ENCODE measurements around the gene NF1. TPM values are rescaled to one million over a fixed set of nuclear protein-coding genes. Genes with fewer than 3 reads are reported as not detected.

The NF1 gene
- total RNA-seq, 3 donors from 2014 or later = 61.6 to 129 (median 97.7) TPM

DNA sequence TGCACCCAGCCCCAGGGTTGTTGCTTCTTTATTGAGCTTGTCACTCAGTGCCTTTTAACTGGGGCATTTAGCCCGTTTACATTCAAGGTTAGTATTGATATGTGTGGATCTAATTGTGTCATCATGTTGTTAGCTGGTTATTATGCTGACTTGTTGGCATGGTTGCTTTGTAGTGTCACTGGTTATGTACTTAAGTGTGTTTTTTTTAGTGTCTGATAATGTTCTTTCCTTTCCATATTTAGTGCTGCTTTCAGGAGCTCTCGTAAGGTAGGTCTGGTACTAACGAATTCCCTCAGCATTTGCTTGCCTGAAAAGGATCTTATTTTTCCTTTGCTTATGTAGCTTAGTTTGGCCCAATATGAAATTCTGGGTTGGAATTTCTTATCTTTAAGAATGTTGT is 33.5 kb downstream of the NF1 start:
- Histone ChIP-seq H3K27ac (no peak overlapping the region), H3K36me3 (no peaks in the 10 kb centered on the region), H3K9me3 (no peaks in the 10 kb centered on the region), H3K27me3 (no peaks in the 10 kb centered on the region), H3K4me1 (no peaks in the 10 kb centered on the region), H3K4me3 (no peak overlapping the region)
- no peak for DNase-seq (ENCODE audit: low spot score in 2 of 2)
- intact Hi-C loops (cut with DNase I; ENCODE audit: low total_unique reads) = no loop called here
- TF ChIP-seq POLR2AphosphoS5 (IDR thresholded peaks at IDR 0.05) (no peak), POLR2A (IDR thresholded peaks at IDR 0.05) (no peak)
- TF ChIP-seq, protein P1, sequence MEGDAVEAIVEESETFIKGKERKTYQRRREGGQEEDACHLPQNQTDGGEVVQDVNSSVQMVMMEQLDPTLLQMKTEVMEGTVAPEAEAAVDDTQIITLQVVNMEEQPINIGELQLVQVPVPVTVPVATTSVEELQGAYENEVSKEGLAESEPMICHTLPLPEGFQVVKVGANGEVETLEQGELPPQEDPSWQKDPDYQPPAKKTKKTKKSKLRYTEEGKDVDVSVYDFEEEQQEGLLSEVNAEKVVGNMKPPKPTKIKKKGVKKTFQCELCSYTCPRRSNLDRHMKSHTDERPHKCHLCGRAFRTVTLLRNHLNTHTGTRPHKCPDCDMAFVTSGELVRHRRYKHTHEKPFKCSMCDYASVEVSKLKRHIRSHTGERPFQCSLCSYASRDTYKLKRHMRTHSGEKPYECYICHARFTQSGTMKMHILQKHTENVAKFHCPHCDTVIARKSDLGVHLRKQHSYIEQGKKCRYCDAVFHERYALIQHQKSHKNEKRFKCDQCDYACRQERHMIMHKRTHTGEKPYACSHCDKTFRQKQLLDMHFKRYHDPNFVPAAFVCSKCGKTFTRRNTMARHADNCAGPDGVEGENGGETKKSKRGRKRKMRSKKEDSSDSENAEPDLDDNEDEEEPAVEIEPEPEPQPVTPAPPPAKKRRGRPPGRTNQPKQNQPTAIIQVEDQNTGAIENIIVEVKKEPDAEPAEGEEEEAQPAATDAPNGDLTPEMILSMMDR (IDR thresholded peaks at IDR 0.05) = no peak

DNA sequence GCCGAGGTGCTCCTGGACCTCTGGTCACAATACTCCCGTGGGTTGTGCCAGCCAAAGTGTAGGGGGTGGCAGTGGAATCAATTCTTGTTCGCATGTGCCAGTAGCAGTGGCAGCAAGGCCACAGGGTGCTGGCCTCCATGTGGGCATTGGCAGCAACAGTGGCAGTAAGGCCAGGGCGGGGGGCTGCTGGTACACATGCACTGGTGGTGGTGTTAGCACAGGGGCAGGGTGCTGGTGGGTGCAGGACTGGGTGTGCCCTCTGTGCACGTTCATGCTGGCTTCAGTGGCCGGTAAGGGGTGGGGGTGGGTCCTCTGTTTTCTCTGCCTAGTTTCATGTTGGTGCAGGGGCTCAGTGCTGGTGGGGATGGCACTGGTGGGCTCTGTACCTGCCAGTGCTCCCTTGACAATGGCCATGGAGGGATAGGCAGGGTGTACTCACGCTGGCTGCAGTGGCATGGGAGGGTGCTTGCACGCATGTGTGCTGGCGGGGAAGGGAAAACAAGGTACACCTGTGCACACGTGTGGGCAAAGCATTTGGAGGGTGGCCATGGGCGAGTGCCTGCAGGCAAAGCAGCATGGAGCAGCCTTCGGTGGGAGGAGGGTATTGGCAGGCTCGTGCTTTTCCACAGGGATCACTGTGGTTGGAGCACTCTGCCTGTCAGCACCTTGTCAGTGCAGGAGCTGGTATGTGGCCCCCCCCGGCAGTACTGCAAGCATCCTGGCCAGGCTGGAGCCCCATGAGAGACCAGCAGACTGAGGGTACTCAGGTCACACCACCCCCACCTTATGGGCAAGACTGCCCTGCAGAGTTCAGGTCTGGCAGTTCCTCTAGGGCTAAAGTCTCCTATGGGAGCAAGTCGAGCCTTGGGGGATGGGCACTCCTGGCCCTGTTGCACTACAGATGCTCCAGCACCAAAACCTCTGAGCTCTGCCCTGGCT is 35.8 kb downstream of the NF1 start:
- no peaks in the 10 kb centered on the region for H3K9me3 ChIP-seq
- no peaks in the 10 kb centered on the region for H3K4me1 ChIP-seq
- intact Hi-C loops (cut with DNase I; ENCODE audit: low total_unique reads) = no loop called here
- no peak for DNase-seq (ENCODE audit: low spot score in 2 of 2)
- no peak overlapping the region for H3K4me3 ChIP-seq
- no peaks in the 10 kb centered on the region for H3K36me3 ChIP-seq
- no peaks in the 10 kb centered on the region for H3K27me3 ChIP-seq
- TF ChIP-seq POLR2AphosphoS5 (IDR thresholded peaks at IDR 0.05) (no peak), POLR2A (IDR thresholded peaks at IDR 0.05) (no peak)
- TF ChIP-seq, protein P1 (IDR thresholded peaks at IDR 0.05) = no peak
- no peak overlapping the region for H3K27ac ChIP-seq

DNA sequence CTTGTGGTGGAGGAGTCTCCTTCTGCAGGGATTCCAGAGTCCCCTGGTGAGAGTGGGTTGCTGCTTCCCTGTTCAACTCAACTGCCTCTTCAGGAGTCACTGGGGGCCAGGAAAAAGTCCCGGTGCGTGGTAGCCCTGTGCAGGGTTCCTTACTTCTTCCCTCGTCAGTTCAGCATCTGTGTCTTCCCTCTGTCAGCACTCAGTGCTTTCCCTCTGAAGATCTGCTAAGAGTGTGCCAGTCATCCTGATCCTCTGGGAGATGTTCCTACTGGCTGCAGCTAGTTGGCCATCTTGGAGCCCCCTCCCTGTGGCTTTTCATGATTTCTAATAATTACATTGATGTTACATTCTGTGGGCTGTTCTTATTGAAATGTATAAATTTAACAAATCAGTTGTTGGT is 36.5 kb downstream of the NF1 start:
- no peaks in the 10 kb centered on the region for H3K36me3 ChIP-seq
- H3K4me3 ChIP-seq = no peak overlapping the region
- intact Hi-C loops (cut with DNase I; ENCODE audit: low total_unique reads) = no loop called here
- TF ChIP-seq, protein P1 (IDR thresholded peaks at IDR 0.05) = no peak
- TF ChIP-seq POLR2AphosphoS5 (IDR thresholded peaks at IDR 0.05) (no peak), POLR2A (IDR thresholded peaks at IDR 0.05) (no peak)
- no peaks in the 10 kb centered on the region for H3K9me3 ChIP-seq
- no peaks in the 10 kb centered on the region for H3K4me1 ChIP-seq
- no peak overlapping the region for H3K27ac ChIP-seq
- H3K27me3 ChIP-seq = no peaks in the 10 kb centered on the region
- DNase-seq (ENCODE audit: low spot score in 2 of 2) = no peak

DNA sequence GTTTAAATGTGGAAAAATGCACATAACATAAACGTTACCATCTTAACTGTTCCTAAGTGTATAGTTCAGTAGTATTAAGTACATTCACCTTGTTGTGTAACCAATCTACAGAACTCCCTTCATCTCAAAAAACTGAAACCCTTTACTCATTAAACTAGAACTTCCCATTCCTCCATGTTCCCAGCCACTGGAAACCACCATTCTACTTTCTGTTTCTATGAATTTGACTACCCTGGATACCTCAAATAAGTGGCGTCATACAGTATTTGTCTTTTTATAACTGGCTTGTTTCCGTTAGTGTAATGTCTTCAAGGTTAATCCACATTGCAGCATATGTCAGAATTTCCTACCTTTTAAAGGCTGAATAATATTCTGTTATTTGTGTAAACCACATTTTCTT is 38.2 kb downstream of the NF1 start:
- intact Hi-C loops (cut with DNase I; ENCODE audit: low total_unique reads) = no loop called here
- DNase-seq (ENCODE audit: low spot score in 2 of 2) = no peak
- Histone ChIP-seq H3K9me3 (no peaks in the 10 kb centered on the region), H3K4me1 (no peaks in the 10 kb centered on the region), H3K36me3 (no peaks in the 10 kb centered on the region), H3K27me3 (no peaks in the 10 kb centered on the region), H3K27ac (no peak overlapping the region), H3K4me3 (no peak overlapping the region)
- TF ChIP-seq, protein P1 (IDR thresholded peaks at IDR 0.05) = no peak
- TF ChIP-seq POLR2AphosphoS5 (IDR thresholded peaks at IDR 0.05) = no peak
- TF ChIP-seq POLR2A (IDR thresholded peaks at IDR 0.05) = no peak

DNA sequence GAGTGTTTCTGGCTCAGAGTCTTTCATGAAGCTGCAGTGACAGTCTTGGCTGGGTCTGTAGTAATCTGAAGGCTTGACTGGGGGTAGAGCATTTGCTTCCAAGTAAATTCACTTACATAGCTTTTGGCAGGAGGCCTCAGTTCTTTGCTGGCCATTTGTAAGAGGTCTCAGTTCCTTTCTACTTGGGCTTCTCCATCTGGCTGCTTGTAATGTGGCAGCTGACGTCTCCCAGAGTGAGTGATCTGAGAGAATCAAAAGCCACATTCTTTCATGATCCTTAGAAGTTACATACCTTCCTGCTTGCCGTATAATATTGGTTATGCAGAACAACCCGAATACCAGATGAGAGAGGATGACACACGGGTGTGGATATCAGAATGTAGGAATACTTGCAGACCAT is 39.8 kb downstream of the NF1 start:
- H3K4me3 ChIP-seq = no peak overlapping the region
- no peaks in the 10 kb centered on the region for H3K27me3 ChIP-seq
- intact Hi-C loops (cut with DNase I; ENCODE audit: low total_unique reads) = no loop called here
- no peaks in the 10 kb centered on the region for H3K4me1 ChIP-seq
- no peak overlapping the region for H3K27ac ChIP-seq
- H3K9me3 ChIP-seq = no peaks in the 10 kb centered on the region
- no peaks in the 10 kb centered on the region for H3K36me3 ChIP-seq
- DNase-seq (ENCODE audit: low spot score in 2 of 2) = no peak
- TF ChIP-seq POLR2A (IDR thresholded peaks at IDR 0.05) (no peak), POLR2AphosphoS5 (IDR thresholded peaks at IDR 0.05) (no peak)
- TF ChIP-seq, protein P1 (IDR thresholded peaks at IDR 0.05) = no peak
